ENCODE results near the gene PIN1. TPM values are rescaled to one million over a fixed set of nuclear protein-coding genes. Genes with fewer than 3 reads are reported as not detected.
A peak's percentile ranks its signal among the peaks of the same experiment; 100 is the strongest.

The PIN1 gene
- total and polyA plus RNA-seq, 10 donors = 37.7 to 86.1 (median 50.9) TPM

- 75 to 89% (median 82%) methylated on average over 11 of the region's 11 CpGs for WGBS, 5 donors
- Histone ChIP-seq H3K4me3 (no peak overlapping the region), H3K27me3 (replicated peaks in 1 of 7) (no peaks in the 10 kb centered on the region), H3K36me3 (peaks cover 0 to 82% (median 37%) of the 10 kb centered on the region in 6 donors), H3K9me3 (no peaks in the 10 kb centered on the region), H3K27ac (peak overlapping the region in 4 of 8 donors; percentile 5 to 54 (median 36)), H3K4me1 (peaks cover 0 to 15% (median 0%) of the 10 kb centered on the region in 6 donors)
- intact Hi-C loops (cut with DNase I; ENCODE audit: low total_unique reads) = no loop called here
- DNase-seq = no peak
- no peak for TF ChIP-seq CTCF (IDR thresholded peaks at IDR 0.05 in 8 of 11, conservative IDR thresholded peaks at IDR 0.05 in 3 of 11)
- peak in 1 of 3 donors; percentile 35 for TF ChIP-seq POLR2AphosphoS5 (IDR thresholded peaks at IDR 0.05)
Observed at GRCh38 chr19:9808855-9809824, 26.0 kb upstream of the PIN1 start.

- Histone ChIP-seq H3K27me3 (replicated peaks in 1 of 7) (no peaks in the 10 kb centered on the region), H3K27ac (no peak overlapping the region), H3K9me3 (peaks cover 0 to 16% (median 12%) of the 10 kb centered on the region in 8 donors), H3K4me1 (peaks cover 0 to 19% (median 0%) of the 10 kb centered on the region in 6 donors), H3K36me3 (peaks cover 0 to 96% (median 41%) of the 10 kb centered on the region in 6 donors), H3K4me3 (no peak overlapping the region)
- WGBS, 5 donors = 96 to 98% (median 97%) methylated on average over 15 to 21 of the region's 21 CpGs; no CpG with 5 or more reads in 1 of the 5 donors
- DNase-seq = no peak
- intact Hi-C loops (cut with DNase I; ENCODE audit: low total_unique reads) = no loop called here
- peak in 1 of 3 donors; percentile 46 for TF ChIP-seq POLR2AphosphoS5 (IDR thresholded peaks at IDR 0.05)
- TF ChIP-seq POLR2A (IDR thresholded peaks at IDR 0.05) = no peak
- no peak for TF ChIP-seq CTCF (IDR thresholded peaks at IDR 0.05 in 8 of 11, conservative IDR thresholded peaks at IDR 0.05 in 3 of 11)
Observed at GRCh38 chr19:9811139-9811538, 24.0 kb upstream of the PIN1 start.

GRCh38 chr19:9818175-9818733, 16.9 kb upstream of the PIN1 start:
- Histone ChIP-seq H3K36me3 (peaks cover 0 to 34% (median 8%) of the 10 kb centered on the region in 6 donors), H3K27me3 (replicated peaks in 1 of 7) (no peaks in the 10 kb centered on the region), H3K9me3 (peaks cover 0 to 19% (median 12%) of the 10 kb centered on the region in 8 donors), H3K27ac (peak overlapping the region; percentile 73 to 99 (median 94)), H3K4me3 (peak overlapping the region; percentile 72 to 97 (median 90)), H3K4me1 (peaks cover 9 to 36% (median 24%) of the 10 kb centered on the region in 6 donors)
- intact Hi-C loops (cut with DNase I; ENCODE audit: low total_unique reads) = no loop called here
- DNase-seq = no peak
- TF ChIP-seq POLR2A (IDR thresholded peaks at IDR 0.05) (no peak), CTCF (IDR thresholded peaks at IDR 0.05 in 8 of 11, conservative IDR thresholded peaks at IDR 0.05 in 3 of 11) (no peak), POLR2AphosphoS5 (IDR thresholded peaks at IDR 0.05) (no peak)
- WGBS, 5 donors = 4 to 18% (median 5%) methylated on average over 10 to 39 of the region's 39 CpGs
